Keratinocyte (primary cell): ENCODE measurements around the gene CXADR.

ENCODE experiments used
- EZH2 ChIP-seq: IDR thresholded peaks from one replicate; pipeline ENCODE4 v1.6.1; 2012; ENCODE audit warnings: inconsistent platforms, mild to moderate bottlenecking, low read length, moderate library complexity
- TF ChIP-seq, protein P1 (sequence below), 3 experiments: IDR thresholded peaks in 1 of 3; conservative IDR thresholded peaks in 1 of 3; optimal IDR thresholded peaks in 1 of 3; 2 replicates in 2 of 3; 3 replicates in 1 of 3; pipeline versions ENCODE3 to v1.5.1; 2011; ENCODE audit warnings: low read length in 3 of 3, mild to moderate bottlenecking in 3 of 3, moderate library complexity in 2 of 3, control low read depth in 1 of 3, inconsistent platforms in 1 of 3; ENCODE audit not compliant: insufficient read depth in 2 of 3; ENCODE audit errors: extremely low read depth in 1 of 3

DNA sequence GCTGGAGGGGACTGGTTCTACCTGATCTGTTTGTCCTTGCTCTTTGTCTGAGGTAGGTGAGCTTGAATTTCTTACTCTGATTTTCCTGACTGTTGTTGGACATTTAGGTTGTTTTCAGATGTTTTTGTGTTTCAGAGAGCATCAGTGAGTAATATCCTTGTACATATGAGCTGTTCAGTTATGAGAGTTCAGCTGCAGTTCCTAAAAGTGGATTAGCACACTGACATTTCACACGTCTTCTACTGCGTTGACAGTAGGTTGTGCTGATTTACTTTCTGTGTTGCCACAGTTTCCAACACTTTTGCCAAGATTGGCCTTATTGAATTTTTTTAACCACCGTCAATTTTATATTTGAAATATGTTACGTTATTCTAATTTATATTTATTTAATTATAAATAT, 27.7 kb downstream of the CXADR start:
- no peak for TF ChIP-seq EZH2
- TF ChIP-seq, protein P1, sequence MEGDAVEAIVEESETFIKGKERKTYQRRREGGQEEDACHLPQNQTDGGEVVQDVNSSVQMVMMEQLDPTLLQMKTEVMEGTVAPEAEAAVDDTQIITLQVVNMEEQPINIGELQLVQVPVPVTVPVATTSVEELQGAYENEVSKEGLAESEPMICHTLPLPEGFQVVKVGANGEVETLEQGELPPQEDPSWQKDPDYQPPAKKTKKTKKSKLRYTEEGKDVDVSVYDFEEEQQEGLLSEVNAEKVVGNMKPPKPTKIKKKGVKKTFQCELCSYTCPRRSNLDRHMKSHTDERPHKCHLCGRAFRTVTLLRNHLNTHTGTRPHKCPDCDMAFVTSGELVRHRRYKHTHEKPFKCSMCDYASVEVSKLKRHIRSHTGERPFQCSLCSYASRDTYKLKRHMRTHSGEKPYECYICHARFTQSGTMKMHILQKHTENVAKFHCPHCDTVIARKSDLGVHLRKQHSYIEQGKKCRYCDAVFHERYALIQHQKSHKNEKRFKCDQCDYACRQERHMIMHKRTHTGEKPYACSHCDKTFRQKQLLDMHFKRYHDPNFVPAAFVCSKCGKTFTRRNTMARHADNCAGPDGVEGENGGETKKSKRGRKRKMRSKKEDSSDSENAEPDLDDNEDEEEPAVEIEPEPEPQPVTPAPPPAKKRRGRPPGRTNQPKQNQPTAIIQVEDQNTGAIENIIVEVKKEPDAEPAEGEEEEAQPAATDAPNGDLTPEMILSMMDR (optimal IDR thresholded peaks at IDR 0.05 in 1 of 3, IDR thresholded peaks at IDR 0.05 in 1 of 3, conservative IDR thresholded peaks at IDR 0.05 in 1 of 3; ENCODE audit: extremely low read depth in 1 of 3, insufficient read depth in 2 of 3, low read length in 3 of 3) = no peak
